ENCODE results near the gene RNU2-63P. TPM values are rescaled to one million over a fixed set of nuclear protein-coding genes. Genes with fewer than 3 reads are reported as not detected.
A peak's percentile ranks its signal among the peaks of the same experiment; 100 is the strongest.

The RNU2-63P gene
- total RNA-seq, 1 experiment from 2014 or later, result 5.0 TPM

DNA sequence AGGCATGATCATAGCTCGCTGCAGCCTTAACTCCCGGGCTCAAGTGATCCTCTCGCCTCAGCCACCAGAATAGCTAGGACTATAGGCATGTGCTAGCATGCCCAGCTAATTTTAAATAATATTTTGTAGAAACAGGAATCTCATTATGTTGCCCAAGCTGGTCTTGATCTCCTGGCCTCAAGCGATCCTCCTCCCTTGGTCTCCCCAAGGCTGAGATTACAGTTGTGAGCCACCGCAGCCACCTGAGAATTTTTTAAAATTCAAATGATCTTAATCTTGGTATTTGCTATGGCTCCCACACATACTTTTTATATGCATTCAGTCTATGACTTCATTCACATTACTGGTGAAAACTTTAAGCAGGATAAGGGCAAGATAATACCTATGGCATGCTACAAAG is 26.1 kb upstream of the RNU2-63P start:
- no peak for DNase-seq (ENCODE audit: unreplicated experiment)
- H3K27ac Mint-ChIP-seq (ENCODE audit: low read depth, unreplicated experiment), result no peak overlapping the region
- BruUV-seq (replicated peaks), result no TSS peak
- CTCF ChIA-PET, result interaction anchor here (0.6 kb wide), 2 partner anchors 19 to 118 kb away, joined by 3 read pairs; no protein-coding TSS in a partner anchor
- no peaks in the 10 kb centered on the region for H3K27me3 Mint-ChIP-seq (ENCODE audit: insufficient read depth, unreplicated experiment)
- H3K4me3 Mint-ChIP-seq (ENCODE audit: unreplicated experiment), result no peak overlapping the region
- H3K4me1 Mint-ChIP-seq (ENCODE audit: insufficient read depth, unreplicated experiment), result peaks cover 20% of the 10 kb centered on the region
- no peaks in the 10 kb centered on the region for H3K36me3 Mint-ChIP-seq (ENCODE audit: insufficient read depth, unreplicated experiment)
- intact Hi-C loops (cut with micrococcal nuclease), result no loop called here
- H3K9me3 Mint-ChIP-seq (ENCODE audit: unreplicated experiment), result no peaks in the 10 kb centered on the region
- POLR2A ChIA-PET, result interaction anchor here (0.6 to 1.4 kb wide), 4 partner anchors 8 to 419 kb away, joined by 3 to 5 read pairs (median 4); no protein-coding TSS in a partner anchor
- TF ChIP-seq, protein P1, sequence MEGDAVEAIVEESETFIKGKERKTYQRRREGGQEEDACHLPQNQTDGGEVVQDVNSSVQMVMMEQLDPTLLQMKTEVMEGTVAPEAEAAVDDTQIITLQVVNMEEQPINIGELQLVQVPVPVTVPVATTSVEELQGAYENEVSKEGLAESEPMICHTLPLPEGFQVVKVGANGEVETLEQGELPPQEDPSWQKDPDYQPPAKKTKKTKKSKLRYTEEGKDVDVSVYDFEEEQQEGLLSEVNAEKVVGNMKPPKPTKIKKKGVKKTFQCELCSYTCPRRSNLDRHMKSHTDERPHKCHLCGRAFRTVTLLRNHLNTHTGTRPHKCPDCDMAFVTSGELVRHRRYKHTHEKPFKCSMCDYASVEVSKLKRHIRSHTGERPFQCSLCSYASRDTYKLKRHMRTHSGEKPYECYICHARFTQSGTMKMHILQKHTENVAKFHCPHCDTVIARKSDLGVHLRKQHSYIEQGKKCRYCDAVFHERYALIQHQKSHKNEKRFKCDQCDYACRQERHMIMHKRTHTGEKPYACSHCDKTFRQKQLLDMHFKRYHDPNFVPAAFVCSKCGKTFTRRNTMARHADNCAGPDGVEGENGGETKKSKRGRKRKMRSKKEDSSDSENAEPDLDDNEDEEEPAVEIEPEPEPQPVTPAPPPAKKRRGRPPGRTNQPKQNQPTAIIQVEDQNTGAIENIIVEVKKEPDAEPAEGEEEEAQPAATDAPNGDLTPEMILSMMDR (IDR thresholded peaks at IDR 0.05; ENCODE audit: unreplicated experiment), result no peak

DNA sequence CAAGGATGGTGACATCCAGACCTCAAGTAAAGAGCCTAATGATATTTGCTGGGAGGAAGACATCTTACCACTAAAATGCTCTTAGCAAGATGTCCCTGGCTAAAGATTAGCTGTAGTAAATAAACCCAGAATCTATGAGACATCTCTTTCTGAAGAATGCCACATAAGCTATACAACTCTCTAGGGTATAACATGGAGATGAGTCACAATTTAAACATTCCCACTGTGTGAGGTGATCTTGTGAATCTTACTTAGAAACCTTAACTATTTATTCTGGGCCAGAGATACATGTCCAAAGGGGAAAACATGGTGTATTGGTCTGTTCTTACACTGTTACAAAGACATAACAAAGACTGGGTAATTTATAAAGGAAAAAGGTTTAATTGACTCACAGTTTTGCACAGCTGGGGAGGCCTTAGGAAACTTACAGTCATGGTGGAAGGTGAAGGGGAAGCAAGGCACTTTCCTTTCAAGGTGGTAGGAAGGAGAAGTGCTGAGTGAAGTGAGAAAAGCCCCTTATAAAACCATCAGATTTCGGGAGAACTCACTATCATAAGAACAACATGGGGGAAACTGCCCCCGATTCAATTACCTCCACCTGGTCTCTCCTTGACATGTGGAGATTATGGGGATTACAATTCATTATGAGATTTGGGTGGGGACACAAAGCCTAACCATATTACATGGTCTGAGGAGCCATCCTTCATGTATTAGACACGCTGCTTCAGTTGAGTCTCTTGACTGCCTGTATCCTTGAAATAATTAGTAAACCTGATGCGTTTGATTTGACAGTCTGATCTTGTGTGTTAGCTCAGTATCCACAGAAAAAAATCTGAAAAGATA is 22.1 kb upstream of the RNU2-63P start:
- CTCF ChIA-PET, result interaction anchor here (0.6 to 1.3 kb wide), 3 partner anchors 29 to 417 kb away, joined by 3 read pairs; no protein-coding TSS in a partner anchor
- no peaks in the 10 kb centered on the region for H3K9me3 Mint-ChIP-seq (ENCODE audit: unreplicated experiment)

DNA sequence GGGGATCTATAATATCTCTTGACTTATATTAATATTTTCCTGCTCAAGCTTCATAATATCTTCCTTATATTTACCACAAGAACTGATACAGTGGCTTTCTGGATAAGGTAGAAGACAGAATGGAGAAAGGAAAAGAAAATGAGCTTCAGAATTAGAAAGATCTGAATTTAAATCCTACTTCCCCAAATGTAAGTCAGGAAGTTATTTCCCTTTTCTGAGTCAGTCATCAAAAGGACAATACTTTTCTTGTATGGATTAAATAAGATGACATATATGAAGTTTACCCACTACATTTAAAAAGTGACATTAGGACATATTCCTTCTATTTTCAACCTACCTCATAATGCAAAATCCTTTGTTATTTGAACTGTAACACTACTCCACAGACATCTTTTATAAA is 20.3 kb upstream of the RNU2-63P start:
- peaks cover 19% of the 10 kb centered on the region for H3K4me1 Mint-ChIP-seq (ENCODE audit: insufficient read depth, unreplicated experiment)
- DNase-seq (ENCODE audit: unreplicated experiment), result no peak
- no peaks in the 10 kb centered on the region for H3K27me3 Mint-ChIP-seq (ENCODE audit: insufficient read depth, unreplicated experiment)
- intact Hi-C loops (cut with micrococcal nuclease), result no loop called here
- TF ChIP-seq, protein P1 (IDR thresholded peaks at IDR 0.05; ENCODE audit: unreplicated experiment), result no peak
- POLR2A ChIA-PET, result interaction anchor here (1.3 kb wide), 1 partner anchor 18 kb away, joined by 3 read pairs; no protein-coding TSS in a partner anchor
- no TSS peak for BruUV-seq (replicated peaks)
- peaks cover 24% of the 10 kb centered on the region for H3K36me3 Mint-ChIP-seq (ENCODE audit: insufficient read depth, unreplicated experiment)
- CTCF ChIA-PET, result interaction anchor here (0.6 to 1.7 kb wide), 4 partner anchors 16 to 155 kb away, joined by 3 to 7 read pairs (median 4); no protein-coding TSS in a partner anchor
- no peak overlapping the region for H3K27ac Mint-ChIP-seq (ENCODE audit: low read depth, unreplicated experiment)
- no peaks in the 10 kb centered on the region for H3K9me3 Mint-ChIP-seq (ENCODE audit: unreplicated experiment)
- no peak overlapping the region for H3K4me3 Mint-ChIP-seq (ENCODE audit: unreplicated experiment)

More for the DNA sequence above, 22.1 kb upstream of the RNU2-63P start:
- Mint-ChIP-seq H3K36me3 (ENCODE audit: insufficient read depth, unreplicated experiment) (peaks cover 10% of the 10 kb centered on the region), H3K27me3 (ENCODE audit: insufficient read depth, unreplicated experiment) (no peaks in the 10 kb centered on the region), H3K4me1 (ENCODE audit: insufficient read depth, unreplicated experiment) (peaks cover 25% of the 10 kb centered on the region), H3K4me3 (ENCODE audit: unreplicated experiment) (no peak overlapping the region), H3K27ac (ENCODE audit: low read depth, unreplicated experiment) (peak overlapping the region; percentile 86)
- TF ChIP-seq, protein P1 (IDR thresholded peaks at IDR 0.05; ENCODE audit: unreplicated experiment), result no peak
- DNase-seq (ENCODE audit: unreplicated experiment), result peak; percentile 66
- intact Hi-C loops (cut with micrococcal nuclease), result no loop called here
- BruUV-seq (replicated peaks), result no TSS peak
- POLR2A ChIA-PET, result interaction anchor here (0.6 to 1.9 kb wide), 3 partner anchors 11 to 19 kb away, joined by 3 to 8 read pairs (median 5); no protein-coding TSS in a partner anchor

DNA sequence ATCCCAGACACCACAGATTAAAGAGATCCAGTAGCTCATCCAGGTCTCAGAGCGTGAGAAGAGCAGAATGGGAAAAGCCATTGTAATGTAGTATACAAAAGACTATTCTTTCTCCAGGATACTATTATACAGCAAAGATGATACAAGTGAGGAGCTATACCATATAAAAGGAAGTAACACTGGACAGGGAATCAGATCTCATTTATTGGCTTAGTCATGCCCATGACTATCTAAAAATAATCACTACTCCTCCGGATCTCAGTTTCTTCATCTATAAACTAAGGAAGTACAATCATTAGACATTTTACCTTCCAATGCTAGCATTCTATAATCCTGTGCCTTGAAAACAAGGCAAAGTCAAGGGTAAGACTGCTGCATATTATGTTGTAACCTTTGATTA is 19.8 kb upstream of the RNU2-63P start:
- BruUV-seq (replicated peaks), result no TSS peak
- H3K4me3 Mint-ChIP-seq (ENCODE audit: unreplicated experiment), result no peak overlapping the region
- CTCF ChIA-PET, result interaction anchor here (1.7 kb wide), 2 partner anchors 16 to 24 kb away, joined by 4 to 7 read pairs; no protein-coding TSS in a partner anchor

More for the DNA sequence above, 19.8 kb upstream of the RNU2-63P start:
- POLR2A ChIA-PET, result interaction anchor here (1.3 kb wide), 1 partner anchor 18 kb away, joined by 3 read pairs; no protein-coding TSS in a partner anchor
- TF ChIP-seq, protein P1 (IDR thresholded peaks at IDR 0.05; ENCODE audit: unreplicated experiment), result no peak
- Mint-ChIP-seq H3K4me1 (ENCODE audit: insufficient read depth, unreplicated experiment) (peaks cover 19% of the 10 kb centered on the region), H3K27me3 (ENCODE audit: insufficient read depth, unreplicated experiment) (no peaks in the 10 kb centered on the region), H3K36me3 (ENCODE audit: insufficient read depth, unreplicated experiment) (peaks cover 28% of the 10 kb centered on the region), H3K27ac (ENCODE audit: low read depth, unreplicated experiment) (no peak overlapping the region), H3K9me3 (ENCODE audit: unreplicated experiment) (no peaks in the 10 kb centered on the region)
- intact Hi-C loops (cut with micrococcal nuclease), result no loop called here
- DNase-seq (ENCODE audit: unreplicated experiment), result no peak

Measured in MCF 10A (cell line).